Fibroblast of lung (primary cell): ENCODE data around the gene TENM4.

ENCODE experiments used
- CTCF ChIP-seq, 2 donors: IDR thresholded peaks in 1 of 2; conservative IDR thresholded peaks in 1 of 2; 1 replicate in 1 of 2; 2 replicates in 1 of 2; pipeline ENCODE4 v1.5.1; 2011 to 2012; ENCODE audit warnings: low read length in 2 of 2, control low read depth in 1 of 2, inconsistent platforms in 1 of 2, low read depth in 1 of 2, mild to moderate bottlenecking in 1 of 2
- EZH2 ChIP-seq: IDR thresholded peaks from 2 replicates; pipeline ENCODE4 v1.5.1; 2012; ENCODE audit warnings: low read length, control low read depth, mild to moderate bottlenecking; ENCODE audit errors: missing control alignments

GRCh38 chr11:78946945-78947902 lies 493.6 kb downstream of the TENM4 start:
- no peak for TF ChIP-seq CTCF (conservative IDR thresholded peaks at IDR 0.05 in 1 of 2, IDR thresholded peaks at IDR 0.05 in 1 of 2; ENCODE audit: low read depth in 1 of 2, low read length in 2 of 2)
- no peak for TF ChIP-seq EZH2
